ENCODE data around the gene CLEC16A. TPM values are rescaled to one million over a fixed set of nuclear protein-coding genes. Genes with fewer than 3 reads are reported as not detected.

The CLEC16A gene
- total RNA-seq, 4 donors from 2014 or later, result 24.5 to 33.0 (median 29.3) TPM

DNA sequence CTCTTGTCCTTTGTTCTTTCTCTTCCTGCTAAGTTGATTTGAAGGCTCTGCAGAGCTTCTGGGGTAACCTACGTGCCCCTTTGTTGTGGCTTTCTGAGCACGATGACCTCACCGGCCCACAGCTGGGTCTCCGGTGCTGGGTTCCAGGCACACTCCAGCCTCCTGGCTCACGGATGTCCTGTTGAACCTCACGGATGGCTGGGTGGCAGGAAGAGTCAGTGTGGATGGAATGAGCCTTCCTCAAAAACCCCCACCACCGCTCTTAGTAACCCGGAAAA is 195.7 kb downstream of the CLEC16A start:
- Histone ChIP-seq H3K4me1 (peaks cover 52 to 62% of the 10 kb centered on the region in 2 donors), H3K36me3 (no peaks in the 10 kb centered on the region), H3K9me3 (no peaks in the 10 kb centered on the region), H3K4me3 (no peak overlapping the region), H3K27ac (no peak overlapping the region), H3K27me3 (no peaks in the 10 kb centered on the region)
- TF ChIP-seq POLR2A (IDR thresholded peaks at IDR 0.05), result no peak
- TF ChIP-seq, protein P1, sequence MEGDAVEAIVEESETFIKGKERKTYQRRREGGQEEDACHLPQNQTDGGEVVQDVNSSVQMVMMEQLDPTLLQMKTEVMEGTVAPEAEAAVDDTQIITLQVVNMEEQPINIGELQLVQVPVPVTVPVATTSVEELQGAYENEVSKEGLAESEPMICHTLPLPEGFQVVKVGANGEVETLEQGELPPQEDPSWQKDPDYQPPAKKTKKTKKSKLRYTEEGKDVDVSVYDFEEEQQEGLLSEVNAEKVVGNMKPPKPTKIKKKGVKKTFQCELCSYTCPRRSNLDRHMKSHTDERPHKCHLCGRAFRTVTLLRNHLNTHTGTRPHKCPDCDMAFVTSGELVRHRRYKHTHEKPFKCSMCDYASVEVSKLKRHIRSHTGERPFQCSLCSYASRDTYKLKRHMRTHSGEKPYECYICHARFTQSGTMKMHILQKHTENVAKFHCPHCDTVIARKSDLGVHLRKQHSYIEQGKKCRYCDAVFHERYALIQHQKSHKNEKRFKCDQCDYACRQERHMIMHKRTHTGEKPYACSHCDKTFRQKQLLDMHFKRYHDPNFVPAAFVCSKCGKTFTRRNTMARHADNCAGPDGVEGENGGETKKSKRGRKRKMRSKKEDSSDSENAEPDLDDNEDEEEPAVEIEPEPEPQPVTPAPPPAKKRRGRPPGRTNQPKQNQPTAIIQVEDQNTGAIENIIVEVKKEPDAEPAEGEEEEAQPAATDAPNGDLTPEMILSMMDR (IDR thresholded peaks at IDR 0.05 in 4 of 5, conservative IDR thresholded peaks at IDR 0.05 in 1 of 5), result no peak
- in situ Hi-C loops (cut with MboI; ENCODE audit: low sequenced_read_pairs in 4 of 4), result loop anchor here in 1 of 4 donors (25.0 kb wide), 1 partner anchor 97 kb away; no protein-coding TSS in a partner anchor
- DNase-seq, result no peak
- intact Hi-C loops (cut with DNase I; ENCODE audit: low total_unique reads), result no loop called here
- ATAC-seq, result no peak

DNA sequence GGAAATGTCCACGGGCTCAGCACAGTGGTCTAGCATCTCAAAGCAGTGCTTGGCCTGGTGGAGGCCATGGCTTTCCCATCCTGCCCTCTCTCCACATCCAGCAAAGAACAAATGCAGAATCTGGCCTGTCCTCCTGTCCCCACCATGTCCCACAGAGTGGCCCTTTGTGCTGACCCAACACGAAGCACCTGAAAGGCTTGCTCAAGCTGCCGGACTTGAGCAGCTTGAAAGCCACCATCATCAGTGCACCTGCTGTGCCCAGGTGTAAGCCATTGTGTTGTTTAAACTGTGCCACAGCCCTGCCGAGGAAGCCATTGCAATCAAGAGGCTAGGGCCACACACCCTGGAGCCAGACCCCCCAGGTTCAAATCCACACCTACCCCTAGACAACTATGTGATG is 196.1 kb downstream of the CLEC16A start:
- Histone ChIP-seq H3K36me3 (no peaks in the 10 kb centered on the region), H3K27ac (no peak overlapping the region), H3K27me3 (no peaks in the 10 kb centered on the region), H3K4me1 (peaks cover 54 to 64% of the 10 kb centered on the region in 2 donors), H3K9me3 (no peaks in the 10 kb centered on the region), H3K4me3 (no peak overlapping the region)
- TF ChIP-seq POLR2A (IDR thresholded peaks at IDR 0.05), result no peak
- TF ChIP-seq, protein P1 (IDR thresholded peaks at IDR 0.05 in 4 of 5, conservative IDR thresholded peaks at IDR 0.05 in 1 of 5), result no peak
- intact Hi-C loops (cut with DNase I; ENCODE audit: low total_unique reads), result no loop called here
- in situ Hi-C loops (cut with MboI; ENCODE audit: low sequenced_read_pairs in 4 of 4), result loop anchor here in 1 of 4 donors (25.0 kb wide), 1 partner anchor 97 kb away; no protein-coding TSS in a partner anchor
- DNase-seq (no peak), ATAC-seq (no peak)

DNA sequence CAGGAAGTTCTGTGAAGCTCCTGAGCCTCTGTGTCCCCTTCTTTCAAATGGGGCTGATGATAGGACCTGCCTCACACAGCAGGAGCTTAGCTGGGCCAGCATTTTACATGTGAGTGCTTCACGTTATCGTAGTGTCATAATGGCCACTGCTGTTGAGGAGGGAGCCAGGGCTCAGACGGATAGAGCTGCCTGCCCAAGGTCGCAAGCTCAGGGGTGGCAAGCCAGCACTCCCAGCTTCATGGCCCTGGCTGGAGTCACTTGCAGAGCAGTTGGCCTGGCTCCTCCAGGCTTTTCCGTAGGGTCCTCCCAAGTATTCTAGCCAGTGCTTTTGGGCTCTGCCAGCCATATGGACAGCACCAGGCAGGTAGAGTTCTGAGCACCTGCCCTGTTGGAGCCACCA is 196.5 kb downstream of the CLEC16A start:
- no peak overlapping the region for H3K27ac ChIP-seq
- no peaks in the 10 kb centered on the region for H3K27me3 ChIP-seq
- no peaks in the 10 kb centered on the region for H3K36me3 ChIP-seq
- in situ Hi-C loops (cut with MboI; ENCODE audit: low sequenced_read_pairs in 4 of 4), result loop anchor here in 1 of 4 donors (25.0 kb wide), 1 partner anchor 96 kb away; no protein-coding TSS in a partner anchor
- H3K4me1 ChIP-seq, result peaks cover 54 to 65% of the 10 kb centered on the region in 2 donors
- no peak for DNase-seq
- TF ChIP-seq, protein P1 (IDR thresholded peaks at IDR 0.05 in 4 of 5, conservative IDR thresholded peaks at IDR 0.05 in 1 of 5), result no peak
- TF ChIP-seq POLR2A (IDR thresholded peaks at IDR 0.05), result no peak
- ATAC-seq, result no peak
- intact Hi-C loops (cut with DNase I; ENCODE audit: low total_unique reads), result no loop called here
- H3K9me3 ChIP-seq, result no peaks in the 10 kb centered on the region
- H3K4me3 ChIP-seq, result no peak overlapping the region

DNA sequence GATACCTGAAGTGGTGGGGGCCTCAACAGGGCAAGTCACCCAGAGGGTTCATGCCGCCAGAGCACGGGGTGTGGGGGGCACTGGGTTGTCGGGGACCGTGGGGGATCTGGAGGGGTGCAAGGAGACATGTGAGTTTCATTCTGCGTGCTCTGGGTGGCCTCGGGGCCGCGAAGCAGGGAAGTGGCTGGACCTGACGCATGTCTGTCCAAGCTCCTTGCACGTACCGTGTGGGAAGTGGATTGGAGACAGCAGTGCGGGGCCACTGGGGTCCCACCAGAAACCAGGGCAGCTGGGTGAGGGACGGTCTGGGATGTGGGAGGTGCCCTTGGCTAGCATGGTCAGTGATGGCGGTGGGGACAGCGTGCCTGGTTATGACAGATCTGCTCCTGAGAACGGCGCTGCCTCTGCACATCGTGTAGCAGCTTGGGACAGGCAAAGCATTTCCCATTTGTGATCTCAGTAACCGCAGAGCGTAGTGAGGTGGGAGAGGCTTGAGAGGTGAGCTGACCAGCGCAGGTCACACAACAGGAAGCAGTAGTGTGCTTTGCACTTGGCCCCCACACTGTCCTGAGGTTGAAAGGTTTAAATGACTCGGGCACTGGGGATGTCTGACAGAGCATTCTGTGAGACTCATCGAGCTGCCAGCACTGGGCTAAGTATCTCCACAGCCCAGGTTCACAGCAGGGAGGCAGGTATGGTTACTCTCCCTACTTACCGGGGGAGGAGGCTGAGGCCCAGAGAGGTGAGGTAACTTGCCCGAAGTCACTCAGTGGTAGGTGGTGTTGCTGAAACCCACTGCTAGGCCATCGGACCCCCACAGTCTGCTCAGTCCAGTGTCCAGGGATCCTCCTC is 197.3 kb downstream of the CLEC16A start:
- peaks cover 47 to 61% of the 10 kb centered on the region in 2 donors for H3K4me1 ChIP-seq
- no peak overlapping the region for H3K4me3 ChIP-seq
- no peaks in the 10 kb centered on the region for H3K9me3 ChIP-seq
- intact Hi-C loops (cut with DNase I; ENCODE audit: low total_unique reads) (no loop called here), in situ Hi-C loops (cut with MboI; ENCODE audit: low sequenced_read_pairs in 4 of 4) (loop anchor here in 1 of 4 donors (25.0 kb wide), 1 partner anchor 96 kb away; no protein-coding TSS in a partner anchor)
- ATAC-seq (no peak), DNase-seq (no peak)
- no peak for TF ChIP-seq POLR2A (IDR thresholded peaks at IDR 0.05)
- TF ChIP-seq, protein P1 (IDR thresholded peaks at IDR 0.05 in 4 of 5, conservative IDR thresholded peaks at IDR 0.05 in 1 of 5), result no peak
- no peaks in the 10 kb centered on the region for H3K36me3 ChIP-seq
- H3K27me3 ChIP-seq, result no peaks in the 10 kb centered on the region
- peak overlapping the region in 2 of 4 donors; percentile 25 to 48 for H3K27ac ChIP-seq
